ENCODE data around the gene PDP2. TPM values are rescaled to one million over a fixed set of nuclear protein-coding genes. Genes with fewer than 3 reads are reported as not detected.

The PDP2 gene
- total and polyA plus RNA-seq, 2 of the 4 experiments (the other 2 are of a cell fraction), result 5.3 to 16.8 TPM

DNA sequence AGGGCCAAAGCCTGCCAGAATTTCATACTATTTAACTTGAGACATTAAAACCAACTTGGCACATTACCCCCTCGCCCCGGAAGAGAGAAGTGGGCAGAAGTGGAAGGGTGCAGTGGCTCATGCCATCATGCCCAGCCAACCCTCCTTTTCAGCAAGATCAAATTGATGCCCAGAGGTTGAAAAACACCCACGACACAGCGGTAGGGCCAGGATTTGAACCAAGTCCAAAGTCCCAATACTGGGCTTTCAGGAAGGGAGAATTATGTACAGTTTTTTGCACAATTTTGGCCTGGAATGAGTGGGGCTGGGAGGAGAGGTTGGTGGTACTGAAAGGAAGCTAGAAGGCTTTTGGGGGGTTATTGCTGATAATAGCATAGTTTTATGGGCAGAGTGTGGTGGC, 11.0 kb downstream of the PDP2 start:
- no peak overlapping the region for H3K9ac ChIP-seq (ENCODE audit: low read depth, low read length)
- CTCF ChIA-PET, result no interaction called here
- H3K9me3 ChIP-seq (ENCODE audit: control insufficient read depth, insufficient read depth, low read length), result no peaks in the 10 kb centered on the region
- WGBS, 2 experiments (ENCODE audit: extremely low coverage in 2 of 2, insufficient read length in 1 of 2), result no CpG with 5 or more reads among the region's 4 CpGs
- H3K23ac ChIP-seq (ENCODE audit: low read depth, low read length), result no peak overlapping the region
- no peak overlapping the region for H4K91ac ChIP-seq (ENCODE audit: insufficient read depth, low read depth, low read length)
- H2AK9ac ChIP-seq (replicated peaks; ENCODE audit: low read depth, low read length, poor library complexity), result no peak overlapping the region
- H4K5ac ChIP-seq (ENCODE audit: low read depth, low read length), result no peak overlapping the region
- no TSS peak for BruUV-seq (replicated peaks)
- H3K56ac ChIP-seq (ENCODE audit: extremely low read depth, insufficient read depth, low read length), result no peak overlapping the region
- DNase-seq, result no peak
- 0 out of 2 replicates have a peak, but pooled peaks cover 5% of the 10 kb centered on the region for H3K9me1 ChIP-seq (ENCODE audit: insufficient read depth, low read length)
- no peak overlapping the region for H3K14ac ChIP-seq (replicated peaks; ENCODE audit: low read depth, low read length)
- no peak overlapping the region for H3K18ac ChIP-seq (ENCODE audit: low read depth, low read length)
- H3K4me1 ChIP-seq (ENCODE audit: control insufficient read depth, insufficient read depth, low read length), result peaks cover 7% of the 10 kb centered on the region; the same call in 1 of the 2 replicates
- H3K4me3 ChIP-seq (ENCODE audit: insufficient read depth, low read depth, low read length), result no peak overlapping the region
- no peak overlapping the region for H3K4me2 ChIP-seq (ENCODE audit: low read depth, low read length)
- ATAC-seq (ENCODE audit: low read depth), result no peak
- no peak overlapping the region for H2AFZ ChIP-seq (replicated peaks; ENCODE audit: low read length, poor library complexity)
- POLR2A ChIA-PET (ENCODE audit: unreplicated experiment), result no interaction called here
- H3K36me3 ChIP-seq (ENCODE audit: control insufficient read depth, insufficient read depth, low read length), result peaks cover 6% of the 10 kb centered on the region; the same call in 1 of the 2 replicates
- H4K8ac ChIP-seq (ENCODE audit: low read depth in 2 of 2, low read length in 2 of 2), result no peak overlapping the region
- no peak overlapping the region for H3K27ac ChIP-seq (ENCODE audit: insufficient read depth, low read length)
- in situ Hi-C loops (cut with MboI; ENCODE audit: low sequenced_read_pairs) (no loop called here), dilution Hi-C loops (cut with HindIII; ENCODE audit: low sequenced_read_pairs, unreplicated experiment) (no loop called here), intact Hi-C loops (cut with micrococcal nuclease) (loop anchor here (10.0 kb wide), 1 partner anchor 263 kb away; the partner anchor contains the start of genes B3GNT9, FBXL8 and TRADD)
- peaks cover 0 to 6% of the 10 kb centered on the region in 2 experiments; a peak in 2 of 4 replicates for H3K79me1 ChIP-seq (ENCODE audit: low read depth in 1 of 2, low read length in 2 of 2)
- no peak for TF ChIP-seq FOS (IDR thresholded peaks at IDR 0.05; ENCODE audit: low read depth, low read length)
- no peak for TF ChIP-seq CHD1 (IDR thresholded peaks at IDR 0.05; ENCODE audit: low read depth, low read length)
- TF ChIP-seq MXI1 (IDR thresholded peaks at IDR 0.05; ENCODE audit: borderline replicate concordance, low read depth, low read length), result no peak
- TF ChIP-seq MAFK (IDR thresholded peaks at IDR 0.05; ENCODE audit: low read depth, low read length), result no peak
- H2AK5ac ChIP-seq (ENCODE audit: low read depth, low read length), result no peak overlapping the region
- no peak overlapping the region for H2BK20ac ChIP-seq (ENCODE audit: low read depth, low read length)
- no peak overlapping the region for H2BK120ac ChIP-seq (ENCODE audit: low read depth, low read length)
- H3K27me3 ChIP-seq (ENCODE audit: control insufficient read depth, insufficient read depth, low read length), result no peaks in the 10 kb centered on the region
- H4K20me1 ChIP-seq (ENCODE audit: insufficient read depth, low read length), result peaks cover 5% of the 10 kb centered on the region; the same call in 1 of the 2 replicates
- no peak overlapping the region for H2BK5ac ChIP-seq (ENCODE audit: low read depth, low read length, poor library complexity, severe bottlenecking)
- no peak overlapping the region for H3K4ac ChIP-seq (ENCODE audit: low read depth, low read length)
- no peak overlapping the region for H2BK15ac ChIP-seq (ENCODE audit: low read depth, low read length)
